ENCODE measurements around the gene ACVRL1. TPM values are rescaled to one million over a fixed set of nuclear protein-coding genes. Genes with fewer than 3 reads are reported as not detected.

ACVRL1 gene
- polyA plus RNA-seq, 1 experiment = 13.1 TPM

GRCh38 chr12:51888316-51889215, 18.7 kb upstream of the ACVRL1 start:
- Histone ChIP-seq H3K4me3 (ENCODE audit: low read depth, low read length) (no peak overlapping the region), H3K27me3 (ENCODE audit: control insufficient read depth, insufficient read depth, low read length) (no peaks in the 10 kb centered on the region), H3K36me3 (ENCODE audit: control insufficient read depth, insufficient read depth, low read length) (no peaks in the 10 kb centered on the region)
- ChIA-PET CTCF (interaction anchor here (0.8 to 3.0 kb wide), 9 partner anchors 9 to 137 kb away, joined by 3 to 28 read pairs (median 4); no protein-coding TSS in a partner anchor), POLR2A (no interaction called here)
- TF ChIP-seq CTCF (IDR thresholded peaks at IDR 0.05; ENCODE audit: insufficient read depth, low read depth, low read length) = no peak
- DNase-seq (ENCODE audit: low read depth) = no peak

- DNase-seq (ENCODE audit: low read depth) = no peak
- POLR2A ChIA-PET = no interaction called here
- Histone ChIP-seq H3K36me3 (ENCODE audit: control insufficient read depth, insufficient read depth, low read length) (no peaks in the 10 kb centered on the region), H3K4me3 (ENCODE audit: low read depth, low read length) (no peak overlapping the region), H3K27me3 (ENCODE audit: control insufficient read depth, insufficient read depth, low read length) (no peaks in the 10 kb centered on the region)
- peak; percentile 32; the same call in 1 of the 2 replicates for TF ChIP-seq CTCF (IDR thresholded peaks at IDR 0.05; ENCODE audit: insufficient read depth, low read depth, low read length)
- CTCF ChIA-PET = interaction anchor here (0.6 to 3.0 kb wide), 12 partner anchors 8 to 465 kb away, joined by 3 to 28 read pairs (median 3); partner anchors contain the start of gene SLC4A8
Observed at GRCh38 chr12:51889216-51890132, 17.8 kb upstream of the ACVRL1 start.

- POLR2A ChIA-PET = no interaction called here
- Histone ChIP-seq H3K4me3 (ENCODE audit: low read depth, low read length) (no peak overlapping the region), H3K27me3 (ENCODE audit: control insufficient read depth, insufficient read depth, low read length) (no peaks in the 10 kb centered on the region), H3K36me3 (ENCODE audit: control insufficient read depth, insufficient read depth, low read length) (no peaks in the 10 kb centered on the region)
- TF ChIP-seq CTCF (IDR thresholded peaks at IDR 0.05; ENCODE audit: insufficient read depth, low read depth, low read length) = no peak
- DNase-seq (ENCODE audit: low read depth) = no peak
- CTCF ChIA-PET = interaction anchor here (0.6 to 3.0 kb wide), 10 partner anchors 10 to 466 kb away, joined by 3 to 28 read pairs (median 3); partner anchors contain the start of gene SLC4A8
Observed at GRCh38 chr12:51890133-51890464, 17.2 kb upstream of the ACVRL1 start.

- CTCF ChIA-PET = interaction anchor here (0.6 to 3.0 kb wide), 5 partner anchors 24 to 135 kb away, joined by 3 to 28 read pairs (median 13); no protein-coding TSS in a partner anchor
- no peaks in the 10 kb centered on the region for H3K36me3 ChIP-seq (ENCODE audit: control insufficient read depth, insufficient read depth, low read length)
- no peak for TF ChIP-seq CTCF (IDR thresholded peaks at IDR 0.05; ENCODE audit: insufficient read depth, low read depth, low read length)
- POLR2A ChIA-PET = no interaction called here
- H3K27me3 ChIP-seq (ENCODE audit: control insufficient read depth, insufficient read depth, low read length) = no peaks in the 10 kb centered on the region
- H3K4me3 ChIP-seq (ENCODE audit: low read depth, low read length) = no peak overlapping the region
- DNase-seq (ENCODE audit: low read depth) = no peak
Observed at GRCh38 chr12:51890511-51891171, 16.7 kb upstream of the ACVRL1 start.

Data from BJ (cell line).